PC-9 (cell line): ENCODE data around the gene FLT4.

Source experiments
- EZH2 ChIP-seq: fragments of 200-600 bp; sonication (generic); IDR thresholded peaks from 2 replicates; pipeline ENCODE4 v1.8.0; 2017; ENCODE audit warnings: antibody characterized with exemption, low read depth
- TF ChIP-seq, protein P1 (sequence below): fragments of 200-600 bp; sonication (generic); conservative IDR thresholded peaks from 2 replicates; pipeline ENCODE4 v1.6.1; 2017; ENCODE audit warnings: mixed run types, antibody characterized with exemption, mild to moderate bottlenecking, moderate library complexity

DNA sequence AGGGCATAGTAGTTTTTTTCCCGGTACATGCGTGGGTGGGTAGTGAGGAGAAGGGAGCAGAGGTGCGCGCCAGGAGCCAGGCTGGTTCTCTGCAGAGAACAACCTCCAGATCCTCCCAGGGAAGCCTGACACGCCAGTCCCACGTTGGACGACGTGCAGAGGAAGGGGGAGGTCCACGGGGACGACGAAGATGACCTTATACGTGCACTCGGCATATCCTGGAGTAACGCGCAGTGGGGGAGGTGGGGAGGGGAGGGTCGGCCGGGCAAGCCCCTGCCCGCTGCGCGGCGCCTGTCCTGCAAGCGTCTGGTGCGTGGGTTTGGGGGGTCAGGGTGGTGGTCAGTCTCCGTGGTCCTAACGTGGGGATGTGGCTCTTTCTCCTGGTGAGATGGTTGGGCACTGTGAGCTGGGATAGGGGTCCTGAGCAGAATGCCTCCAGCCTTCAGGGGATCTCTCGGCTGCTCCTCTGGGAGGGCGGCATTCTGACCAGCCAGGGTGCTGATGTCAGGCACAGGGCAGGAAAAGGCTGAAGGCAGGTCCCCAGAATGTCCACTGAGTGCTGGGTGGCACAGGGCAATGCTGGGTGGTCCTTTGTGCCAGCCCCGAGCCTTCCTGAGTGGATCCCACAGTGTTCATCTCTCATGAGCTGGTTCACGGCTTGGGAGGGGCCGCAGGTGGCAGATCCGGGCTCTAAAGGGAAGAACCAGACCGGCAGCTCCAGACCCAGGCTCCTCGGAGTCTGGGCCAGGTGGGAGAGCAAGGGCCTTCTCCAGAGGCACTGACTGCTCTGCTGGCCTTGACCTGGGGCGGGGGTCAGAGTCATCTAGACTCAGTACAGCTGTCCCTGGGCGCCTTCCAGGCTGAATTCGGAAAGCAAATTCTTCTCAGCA is 47.6 kb downstream of the FLT4 start:
- no peak for TF ChIP-seq EZH2
- TF ChIP-seq, protein P1, sequence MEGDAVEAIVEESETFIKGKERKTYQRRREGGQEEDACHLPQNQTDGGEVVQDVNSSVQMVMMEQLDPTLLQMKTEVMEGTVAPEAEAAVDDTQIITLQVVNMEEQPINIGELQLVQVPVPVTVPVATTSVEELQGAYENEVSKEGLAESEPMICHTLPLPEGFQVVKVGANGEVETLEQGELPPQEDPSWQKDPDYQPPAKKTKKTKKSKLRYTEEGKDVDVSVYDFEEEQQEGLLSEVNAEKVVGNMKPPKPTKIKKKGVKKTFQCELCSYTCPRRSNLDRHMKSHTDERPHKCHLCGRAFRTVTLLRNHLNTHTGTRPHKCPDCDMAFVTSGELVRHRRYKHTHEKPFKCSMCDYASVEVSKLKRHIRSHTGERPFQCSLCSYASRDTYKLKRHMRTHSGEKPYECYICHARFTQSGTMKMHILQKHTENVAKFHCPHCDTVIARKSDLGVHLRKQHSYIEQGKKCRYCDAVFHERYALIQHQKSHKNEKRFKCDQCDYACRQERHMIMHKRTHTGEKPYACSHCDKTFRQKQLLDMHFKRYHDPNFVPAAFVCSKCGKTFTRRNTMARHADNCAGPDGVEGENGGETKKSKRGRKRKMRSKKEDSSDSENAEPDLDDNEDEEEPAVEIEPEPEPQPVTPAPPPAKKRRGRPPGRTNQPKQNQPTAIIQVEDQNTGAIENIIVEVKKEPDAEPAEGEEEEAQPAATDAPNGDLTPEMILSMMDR: no peak
